Measurements from ENCODE around the gene MEGF8. TPM values are rescaled to one million over a fixed set of nuclear protein-coding genes. Genes with fewer than 3 reads are reported as not detected.

Gene MEGF8
- total RNA-seq, 3 donors from 2014 or later = 9.7 to 15.5 (median 10.8) TPM

GRCh38 chr19:42284066-42284501 is 41.4 kb upstream of the MEGF8 start:
- Histone ChIP-seq H3K9me3 (no peaks in the 10 kb centered on the region), H3K36me3 (no peaks in the 10 kb centered on the region), H3K4me3 (peak overlapping the region; percentile 39 to 92 (median 67)), H3K27ac (peak overlapping the region; percentile 97 to 100), H3K27me3 (no peaks in the 10 kb centered on the region), H3K4me1 (peaks cover 17 to 36% of the 10 kb centered on the region in 2 donors)
- DNase-seq (ENCODE audit: low spot score in 2 of 2) = peak; percentile 65 to 80
- intact Hi-C loops (cut with DNase I; ENCODE audit: low total_unique reads) = no loop called here
- TF ChIP-seq CTCF (IDR thresholded peaks at IDR 0.05) = no peak
- no peak for TF ChIP-seq POLR2A (IDR thresholded peaks at IDR 0.05)
- no peak for TF ChIP-seq POLR2AphosphoS5 (IDR thresholded peaks at IDR 0.05)

- Histone ChIP-seq H3K27me3 (no peaks in the 10 kb centered on the region), H3K36me3 (no peaks in the 10 kb centered on the region), H3K4me1 (peaks cover 17 to 30% of the 10 kb centered on the region in 2 donors), H3K4me3 (peak overlapping the region; percentile 61 to 92 (median 67)), H3K9me3 (no peaks in the 10 kb centered on the region), H3K27ac (peak overlapping the region; percentile 79 to 100)
- intact Hi-C loops (cut with DNase I; ENCODE audit: low total_unique reads) = no loop called here
- TF ChIP-seq POLR2AphosphoS5 (IDR thresholded peaks at IDR 0.05) (peak in 1 of 3 donors; percentile 9), CTCF (IDR thresholded peaks at IDR 0.05) (no peak), POLR2A (IDR thresholded peaks at IDR 0.05) (no peak)
- DNase-seq (ENCODE audit: low spot score in 2 of 2) = no peak
Measured at GRCh38 chr19:42284591-42285341, 40.7 kb upstream of the MEGF8 start.

- Histone ChIP-seq H3K36me3 (no peaks in the 10 kb centered on the region), H3K4me1 (peaks cover 17 to 30% of the 10 kb centered on the region in 2 donors), H3K27me3 (no peaks in the 10 kb centered on the region), H3K9me3 (no peaks in the 10 kb centered on the region), H3K27ac (peak overlapping the region; percentile 79 to 100), H3K4me3 (peak overlapping the region; percentile 61 to 92 (median 67))
- TF ChIP-seq POLR2AphosphoS5 (IDR thresholded peaks at IDR 0.05) (no peak), CTCF (IDR thresholded peaks at IDR 0.05) (no peak), POLR2A (IDR thresholded peaks at IDR 0.05) (no peak)
- intact Hi-C loops (cut with DNase I; ENCODE audit: low total_unique reads) = no loop called here
- no peak for DNase-seq (ENCODE audit: low spot score in 2 of 2)
Measured at GRCh38 chr19:42285541-42285941, 39.9 kb upstream of the MEGF8 start.

- peak overlapping the region; percentile 11 to 92 (median 67) for H3K4me3 ChIP-seq
- no peaks in the 10 kb centered on the region for H3K36me3 ChIP-seq
- H3K27me3 ChIP-seq = no peaks in the 10 kb centered on the region
- H3K27ac ChIP-seq = peak overlapping the region; percentile 79 to 100
- no peaks in the 10 kb centered on the region for H3K9me3 ChIP-seq
- no peak for DNase-seq (ENCODE audit: low spot score in 2 of 2)
- peaks cover 15 to 29% of the 10 kb centered on the region in 2 donors for H3K4me1 ChIP-seq
- TF ChIP-seq CTCF (IDR thresholded peaks at IDR 0.05) = no peak
- TF ChIP-seq POLR2AphosphoS5 (IDR thresholded peaks at IDR 0.05) = no peak
- no peak for TF ChIP-seq POLR2A (IDR thresholded peaks at IDR 0.05)
- intact Hi-C loops (cut with DNase I; ENCODE audit: low total_unique reads) = no loop called here
Measured at GRCh38 chr19:42285988-42286348, 39.5 kb upstream of the MEGF8 start.

GRCh38 chr19:42286349-42287016 is 39.0 kb upstream of the MEGF8 start:
- intact Hi-C loops (cut with DNase I; ENCODE audit: low total_unique reads) = no loop called here
- Histone ChIP-seq H3K4me3 (peak overlapping the region; percentile 11 to 92 (median 22)), H3K4me1 (peaks cover 10 to 24% of the 10 kb centered on the region in 2 donors)

More at GRCh38 chr19:42286349-42287016, 39.0 kb upstream of the MEGF8 start:
- peak overlapping the region; percentile 79 to 100 for H3K27ac ChIP-seq
- TF ChIP-seq POLR2A (IDR thresholded peaks at IDR 0.05) (no peak), CTCF (IDR thresholded peaks at IDR 0.05) (no peak), POLR2AphosphoS5 (IDR thresholded peaks at IDR 0.05) (no peak)
- H3K36me3 ChIP-seq = no peaks in the 10 kb centered on the region
- no peaks in the 10 kb centered on the region for H3K27me3 ChIP-seq
- H3K9me3 ChIP-seq = no peaks in the 10 kb centered on the region
- DNase-seq (ENCODE audit: low spot score in 2 of 2) = no peak

Data from breast epithelium (tissue), 4 donors.